Brain microvascular endothelial cell (primary cell): Measurements from ENCODE around the gene PHLPP1.

Experiments used
- DNase-seq: peaks from one replicate; pipeline ENCODE4 v3.0.0-alpha.2; 2020
- H3K27ac ChIP-seq: fragments of 250-450 bp; sonication (Bioruptor Pico); 2 replicates; pipeline ENCODE4 v1.5.1; 2020; ENCODE audit warnings: mild to moderate bottlenecking, moderate library complexity
- H3K27me3 ChIP-seq: fragments of 250-450 bp; sonication (Bioruptor Pico); replicated peaks from 2 replicates; pipeline ENCODE4 v1.5.1; 2020; ENCODE audit warnings: mild to moderate bottlenecking
- H3K36me3 ChIP-seq: fragments of 250-450 bp; sonication (Bioruptor Pico); replicated peaks from 2 replicates; pipeline ENCODE4 v1.5.1; 2020; ENCODE audit warnings: mild to moderate bottlenecking
- H3K4me3 ChIP-seq: 2 replicates; pipeline ENCODE4 v1.5.1; 2011; ENCODE audit warnings: low read depth, mild to moderate bottlenecking, control low read depth, low read length, moderate library complexity
- CTCF ChIP-seq: IDR thresholded peaks from 2 replicates; pipeline ENCODE4 v1.5.1; 2011; ENCODE audit warnings: low read depth, mild to moderate bottlenecking, moderate library complexity, low read length, control low read depth, inconsistent platforms; ENCODE audit errors: missing control alignments
- in situ Hi-C: cut with HindIII; loops from 2 replicates; pipeline ENCODE4 v1.10.0; 2017; ENCODE audit warnings: low sequenced_read_pairs, low pct_ligation_motif_present

PHLPP1 gene

DNA sequence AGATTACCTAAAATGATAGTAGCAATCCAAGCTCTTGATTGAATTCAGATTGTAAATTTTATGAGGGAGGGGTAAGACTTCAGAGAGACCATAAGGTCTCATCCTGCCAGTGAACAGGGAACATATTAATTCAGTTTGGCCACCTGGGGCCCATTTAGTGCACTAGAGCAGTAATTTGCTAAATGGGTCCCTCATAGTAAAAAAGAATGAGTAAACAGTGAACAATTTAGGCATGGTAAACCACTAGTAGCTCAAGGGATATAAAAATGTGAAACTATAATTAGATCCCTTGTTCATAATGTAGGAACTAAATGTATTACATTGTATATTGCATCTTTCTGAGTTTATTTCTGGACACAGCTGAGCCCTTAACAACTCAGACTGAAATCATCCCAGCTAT is 4.9 kb upstream of the PHLPP1 start:
- H3K36me3 ChIP-seq: no peaks in the 10 kb centered on the region
- TF ChIP-seq CTCF: no peak
- no peaks in the 10 kb centered on the region for H3K27me3 ChIP-seq
- no peak overlapping the region for H3K27ac ChIP-seq
- no peak for DNase-seq
- no peak overlapping the region for H3K4me3 ChIP-seq
- in situ Hi-C loops: no loop called here

- DNase-seq: no peak
- Histone ChIP-seq H3K27me3 (no peaks in the 10 kb centered on the region), H3K4me3 (no peak overlapping the region), H3K27ac (no peak overlapping the region), H3K36me3 (no peaks in the 10 kb centered on the region)
- no peak for TF ChIP-seq CTCF
- in situ Hi-C loops: no loop called here
These were observed 3.6 kb upstream of the PHLPP1 start for GRCh38 chr18:62711781-62712180.

GRCh38 chr18:62713651-62714247 is 1.6 kb upstream of the PHLPP1 start:
- in situ Hi-C loops: no loop called here
- Histone ChIP-seq H3K36me3 (no peaks in the 10 kb centered on the region), H3K27me3 (no peaks in the 10 kb centered on the region), H3K4me3 (no peak overlapping the region), H3K27ac (no peak overlapping the region)
- TF ChIP-seq CTCF: no peak
- no peak for DNase-seq

- Histone ChIP-seq H3K27ac (peak overlapping the region; percentile 86), H3K27me3 (no peaks in the 10 kb centered on the region), H3K36me3 (no peaks in the 10 kb centered on the region), H3K4me3 (peak overlapping the region; percentile 78)
- in situ Hi-C loops: no loop called here
- peak; percentile 88 for TF ChIP-seq CTCF
- peak; percentile 99 for DNase-seq
These were observed 488 bp upstream of the PHLPP1 start for GRCh38 chr18:62714671-62715435.

GRCh38 chr18:62715759-62716615 is 646 bp downstream of the PHLPP1 start:
- no peaks in the 10 kb centered on the region for H3K36me3 ChIP-seq
- peak overlapping the region; percentile 86 for H3K27ac ChIP-seq
- peak; percentile 42 for DNase-seq
- TF ChIP-seq CTCF: no peak
- H3K27me3 ChIP-seq: no peaks in the 10 kb centered on the region
- H3K4me3 ChIP-seq: peak overlapping the region; percentile 78
- in situ Hi-C loops: no loop called here
